RWPE2 (cell line): ENCODE data around the gene CMIP.
"Not testable (repeated sequence)": the region's sequence is repeated elsewhere in the genome, so short reads cannot be mapped to it uniquely, and the experiment has no call there.

Source experiments
- ATAC-seq: fragments of 200-7000 bp; cut with Tn5 transposase; 3 replicates; pipeline ENCODE4 v1.9.1; 2021; ENCODE audit warnings: low read depth
- DNase-seq: peaks from one replicate; pipeline ENCODE4 v3.0.0-alpha.2; 2020; ENCODE audit warnings: low spot score
- H3K27ac ChIP-seq: fragments of 450-650 bp; 2 replicates; pipeline ENCODE4 v1.5.1; 2017; ENCODE audit warnings: mild to moderate bottlenecking; ENCODE audit not compliant: poor library complexity, severe bottlenecking
- H3K27me3 ChIP-seq: fragments of 250-450 bp; sonication (Bioruptor Pico); 2 replicates; pipeline ENCODE4 v1.5.1; 2021; ENCODE audit warnings: mild to moderate bottlenecking, moderate library complexity; ENCODE audit not compliant: insufficient read depth, poor library complexity, severe bottlenecking
- H3K36me3 ChIP-seq: fragments of 250-450 bp; sonication (Bioruptor Pico); 2 replicates; pipeline ENCODE4 v1.5.1; 2020; ENCODE audit warnings: low read depth, mild to moderate bottlenecking, moderate library complexity
- H3K4me1 ChIP-seq: fragments of 250-450 bp; sonication (Bioruptor Pico); 2 replicates; pipeline ENCODE4 v1.5.1; 2021; ENCODE audit warnings: mild to moderate bottlenecking, moderate library complexity; ENCODE audit not compliant: insufficient read depth, poor library complexity, severe bottlenecking
- H3K4me3 ChIP-seq: fragments of 250-450 bp; sonication (Bioruptor Pico); 2 replicates; pipeline ENCODE4 v1.5.1; 2021; ENCODE audit warnings: mild to moderate bottlenecking, moderate library complexity; ENCODE audit not compliant: severe bottlenecking
- H3K9me3 ChIP-seq: fragments of 250-450 bp; sonication (Bioruptor Pico); 2 replicates; pipeline ENCODE4 v1.5.1; 2021; ENCODE audit warnings: mild to moderate bottlenecking, moderate library complexity; ENCODE audit not compliant: severe bottlenecking
- TF ChIP-seq, protein P1 (sequence below): fragments of 450-650 bp; IDR thresholded peaks from one replicate; pipeline ENCODE4 v1.5.1; 2017; ENCODE audit warnings: mild to moderate bottlenecking, moderate library complexity; ENCODE audit not compliant: poor library complexity, severe bottlenecking

Gene CMIP

DNA sequence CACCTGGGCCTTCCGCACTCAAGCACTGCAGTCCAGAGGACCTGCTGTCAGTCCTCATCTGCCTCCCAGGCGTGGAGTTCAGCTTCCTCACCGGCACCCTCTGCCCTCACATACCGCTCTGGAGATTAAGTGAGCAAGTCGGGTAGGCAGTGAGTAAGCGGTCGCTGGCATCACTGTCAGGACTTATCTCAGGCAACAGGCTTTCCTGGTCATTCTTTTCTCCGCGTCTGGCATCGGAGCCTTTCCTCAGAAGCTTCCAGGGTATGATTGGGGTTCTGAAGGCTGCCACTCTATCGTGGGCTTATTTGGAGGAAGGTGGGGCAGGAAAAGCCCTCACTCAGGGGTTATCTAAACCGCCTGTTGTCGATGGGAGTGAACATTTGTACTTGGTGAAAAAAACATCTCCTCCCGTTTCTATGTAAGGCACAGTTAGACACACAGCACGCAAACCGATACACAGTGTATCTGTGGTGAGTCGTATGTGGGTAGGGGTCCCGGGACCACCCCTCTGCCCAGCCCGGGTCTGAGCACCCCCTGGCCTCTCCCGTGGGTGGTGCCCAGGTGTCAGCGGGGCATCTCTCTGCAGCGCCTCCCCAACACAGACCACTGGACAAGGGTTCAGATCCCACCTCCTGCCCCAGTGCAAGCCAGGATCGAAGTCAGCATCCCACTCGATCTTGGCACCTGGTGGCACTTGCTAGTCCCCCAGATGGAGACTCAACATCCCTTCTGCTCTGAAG, 242.0 kb downstream of the CMIP start:
- DNase-seq (no peak), ATAC-seq (no peak)
- TF ChIP-seq, protein P1, sequence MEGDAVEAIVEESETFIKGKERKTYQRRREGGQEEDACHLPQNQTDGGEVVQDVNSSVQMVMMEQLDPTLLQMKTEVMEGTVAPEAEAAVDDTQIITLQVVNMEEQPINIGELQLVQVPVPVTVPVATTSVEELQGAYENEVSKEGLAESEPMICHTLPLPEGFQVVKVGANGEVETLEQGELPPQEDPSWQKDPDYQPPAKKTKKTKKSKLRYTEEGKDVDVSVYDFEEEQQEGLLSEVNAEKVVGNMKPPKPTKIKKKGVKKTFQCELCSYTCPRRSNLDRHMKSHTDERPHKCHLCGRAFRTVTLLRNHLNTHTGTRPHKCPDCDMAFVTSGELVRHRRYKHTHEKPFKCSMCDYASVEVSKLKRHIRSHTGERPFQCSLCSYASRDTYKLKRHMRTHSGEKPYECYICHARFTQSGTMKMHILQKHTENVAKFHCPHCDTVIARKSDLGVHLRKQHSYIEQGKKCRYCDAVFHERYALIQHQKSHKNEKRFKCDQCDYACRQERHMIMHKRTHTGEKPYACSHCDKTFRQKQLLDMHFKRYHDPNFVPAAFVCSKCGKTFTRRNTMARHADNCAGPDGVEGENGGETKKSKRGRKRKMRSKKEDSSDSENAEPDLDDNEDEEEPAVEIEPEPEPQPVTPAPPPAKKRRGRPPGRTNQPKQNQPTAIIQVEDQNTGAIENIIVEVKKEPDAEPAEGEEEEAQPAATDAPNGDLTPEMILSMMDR = no peak
- no peaks in the 10 kb centered on the region for H3K9me3 ChIP-seq
- H3K27ac ChIP-seq = no peak overlapping the region
- no peaks in the 10 kb centered on the region for H3K4me1 ChIP-seq
- H3K4me3 ChIP-seq = no peak overlapping the region
- H3K27me3 ChIP-seq = no peaks in the 10 kb centered on the region
- H3K36me3 ChIP-seq = peaks cover 29% of the 10 kb centered on the region

DNA sequence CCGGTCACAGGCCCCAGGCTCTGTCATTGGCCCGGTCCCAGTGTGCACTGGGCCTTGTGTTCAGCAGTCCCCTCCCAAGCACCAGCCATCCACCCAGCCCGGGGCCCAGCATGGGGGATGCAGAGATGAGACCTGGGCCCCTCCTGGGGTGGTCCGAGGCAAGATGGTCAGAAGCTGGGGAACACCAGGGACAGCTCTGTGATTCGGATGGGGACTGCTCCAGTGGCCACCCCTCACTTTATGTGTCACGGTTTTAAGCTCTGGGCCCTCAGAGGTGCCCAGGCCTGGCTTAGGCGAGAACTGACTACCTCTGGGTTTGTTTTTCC, 242.5 kb downstream of the CMIP start:
- Histone ChIP-seq H3K36me3 (peaks cover 30% of the 10 kb centered on the region), H3K4me3 (no peak overlapping the region), H3K27me3 (no peaks in the 10 kb centered on the region), H3K9me3 (no peaks in the 10 kb centered on the region), H3K4me1 (no peaks in the 10 kb centered on the region), H3K27ac (no peak overlapping the region)
- TF ChIP-seq, protein P1 = no peak
- no peak for ATAC-seq
- DNase-seq = no peak

DNA sequence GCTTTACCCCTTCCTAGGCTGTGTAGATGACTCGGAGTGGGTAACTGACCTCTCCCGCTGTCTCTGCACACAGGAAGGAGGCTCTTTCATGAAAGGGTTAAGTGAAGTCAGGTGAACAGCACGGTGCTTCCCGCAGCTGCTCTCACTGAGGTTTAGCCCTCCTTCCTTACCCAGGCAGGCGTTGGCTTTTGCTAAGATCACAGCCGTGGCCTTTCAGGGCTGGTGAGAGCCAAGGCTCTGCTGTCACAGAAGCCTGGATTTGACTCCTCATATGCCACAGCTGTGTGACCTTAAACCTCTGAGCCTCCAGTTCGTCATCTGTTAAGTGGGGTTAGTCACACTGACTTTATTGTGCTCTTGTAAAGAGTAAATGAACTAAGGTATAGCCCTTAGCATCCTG, 243.6 kb downstream of the CMIP start:
- no peak overlapping the region for H3K4me3 ChIP-seq
- no peaks in the 10 kb centered on the region for H3K9me3 ChIP-seq
- TF ChIP-seq, protein P1 = no peak
- H3K27me3 ChIP-seq = no peaks in the 10 kb centered on the region
- ATAC-seq (no peak), DNase-seq (no peak)
- no peaks in the 10 kb centered on the region for H3K4me1 ChIP-seq
- peaks cover 41% of the 10 kb centered on the region for H3K36me3 ChIP-seq
- H3K27ac ChIP-seq = no peak overlapping the region

DNA sequence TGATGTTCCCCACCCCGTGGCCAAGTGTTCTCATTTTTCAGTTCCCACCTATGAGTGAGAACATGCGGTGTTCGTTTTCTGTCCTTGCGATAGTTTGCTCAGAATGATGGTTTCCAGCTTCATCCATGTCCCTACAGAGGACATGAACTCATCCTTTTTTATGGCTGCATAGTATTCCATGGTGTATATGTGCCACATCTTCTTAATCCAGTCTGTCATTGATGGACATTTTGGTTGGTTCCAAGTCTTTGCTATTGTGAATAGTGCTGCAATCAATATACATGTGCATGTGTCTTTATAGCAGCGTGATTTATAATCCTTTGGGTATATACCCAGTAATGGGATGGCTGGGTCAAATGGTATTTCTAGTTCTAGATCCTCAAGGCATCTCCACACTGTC, 244.2 kb downstream of the CMIP start:
- H3K9me3 ChIP-seq, ATAC-seq, H3K4me1 ChIP-seq, H3K4me3 ChIP-seq, H3K27me3 ChIP-seq, DNase-seq, H3K27ac ChIP-seq: not testable (repeated sequence)
- H3K36me3 ChIP-seq = peaks cover 47% of the 10 kb centered on the region

DNA sequence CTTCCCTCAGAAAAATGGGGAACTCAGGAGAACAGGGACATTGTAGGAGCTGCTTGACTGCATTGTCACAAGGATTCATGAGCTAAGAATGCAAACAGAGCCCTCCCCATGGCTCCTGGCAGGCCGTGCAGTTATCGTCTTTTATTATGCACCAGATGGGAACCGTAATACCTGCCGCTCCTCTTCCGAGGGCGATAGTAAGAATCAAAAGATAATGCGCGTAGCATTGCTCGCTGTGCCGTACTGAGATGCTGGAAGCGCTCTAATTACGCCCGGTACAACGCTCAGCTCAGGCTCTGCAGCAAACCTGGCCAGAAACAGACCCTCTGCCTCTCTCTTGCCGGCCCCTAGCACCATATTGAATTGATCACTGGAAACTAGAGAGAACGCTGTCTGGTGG, 247.4 kb downstream of the CMIP start:
- Histone ChIP-seq H3K36me3 (peaks cover 64% of the 10 kb centered on the region), H3K27ac (no peak overlapping the region), H3K4me1 (no peaks in the 10 kb centered on the region), H3K4me3 (no peak overlapping the region), H3K9me3 (no peaks in the 10 kb centered on the region), H3K27me3 (no peaks in the 10 kb centered on the region)
- DNase-seq (no peak), ATAC-seq (no peak)
- TF ChIP-seq, protein P1 = no peak
